ENCODE data around the gene LPCAT1.
"Not testable (repeated sequence)": the region's sequence is repeated elsewhere in the genome, so short reads cannot be mapped to it uniquely, and the experiment has no call there.

The LPCAT1 gene

GRCh38 chr5:1564824-1565736, 41.3 kb upstream of the LPCAT1 start:
- TF ChIP-seq CTCF (IDR thresholded peaks at IDR 0.05; ENCODE audit: low read depth, low read length), result no peak

GRCh38 chr5:1564182-1564748, 40.5 kb upstream of the LPCAT1 start:
- TF ChIP-seq CTCF (IDR thresholded peaks at IDR 0.05; ENCODE audit: low read depth, low read length), result no peak
- no peak overlapping the region for H3K4me3 ChIP-seq (ENCODE audit: low read depth, low read length)

More at GRCh38 chr5:1564824-1565736, 41.3 kb upstream of the LPCAT1 start:
- H3K4me3 ChIP-seq (ENCODE audit: low read depth, low read length), result no peak overlapping the region

- TF ChIP-seq CTCF (IDR thresholded peaks at IDR 0.05; ENCODE audit: low read depth, low read length), result no peak
- H3K4me3 ChIP-seq (ENCODE audit: low read depth, low read length), result no peak overlapping the region
These were observed 39.9 kb upstream of the LPCAT1 start for GRCh38 chr5:1563617-1564181.

DNA sequence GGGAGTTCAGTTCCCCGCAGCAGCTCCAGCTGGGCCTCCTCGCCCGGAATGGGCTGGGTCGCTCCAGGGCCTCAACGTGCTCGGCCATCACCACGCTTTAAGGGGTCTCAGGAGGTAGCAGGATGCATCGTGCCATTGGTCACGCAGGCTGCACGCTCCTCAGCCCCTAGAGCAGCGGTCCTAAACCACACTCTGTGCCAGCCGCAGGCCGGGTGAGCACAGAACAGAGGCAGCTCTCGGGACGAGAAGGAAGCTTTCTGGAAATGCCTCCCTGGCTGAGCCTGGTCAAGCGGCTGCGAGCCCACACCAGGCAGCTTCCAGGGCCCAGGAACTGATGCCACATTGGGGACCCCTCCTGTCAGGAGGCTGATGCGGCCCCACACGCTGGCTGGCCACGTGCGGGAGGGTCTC, 39.3 kb upstream of the LPCAT1 start:
- no peak overlapping the region for H3K4me3 ChIP-seq (ENCODE audit: low read depth, low read length)
- no peak for TF ChIP-seq CTCF (IDR thresholded peaks at IDR 0.05; ENCODE audit: low read depth, low read length)

DNA sequence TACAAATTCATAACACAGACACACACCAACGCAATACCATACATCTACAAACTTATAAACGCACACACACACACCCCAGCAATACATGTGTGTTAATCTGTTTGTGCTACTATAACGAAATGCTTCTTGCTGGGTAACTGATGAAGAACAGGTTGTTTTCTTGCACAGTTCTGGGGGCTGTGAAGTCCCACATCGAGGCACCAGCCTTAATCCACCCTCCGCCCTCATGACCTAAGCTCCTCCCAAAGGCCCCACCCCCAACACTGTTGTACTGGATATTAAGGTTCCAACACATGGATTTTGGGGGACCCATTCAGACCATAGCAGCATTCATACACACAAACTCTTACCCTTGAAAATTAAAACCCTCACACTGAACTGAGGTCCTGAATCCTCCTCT, 38.8 kb upstream of the LPCAT1 start:
- H3K4me3 ChIP-seq (ENCODE audit: low read depth, low read length), result no peak overlapping the region
- TF ChIP-seq CTCF (IDR thresholded peaks at IDR 0.05; ENCODE audit: low read depth, low read length), result no peak

- no peak for TF ChIP-seq CTCF (IDR thresholded peaks at IDR 0.05; ENCODE audit: low read depth, low read length)
- no peak overlapping the region for H3K4me3 ChIP-seq (ENCODE audit: low read depth, low read length)
These were observed 37.7 kb upstream of the LPCAT1 start for GRCh38 chr5:1561402-1561929.

- not testable (repeated sequence) for H3K4me3 ChIP-seq (ENCODE audit: low read depth, low read length)
These were observed 36.7 kb upstream of the LPCAT1 start for GRCh38 chr5:1560499-1560898.

Data from WI38 (cell line).